ENCODE data around the gene ETV3L.

The ETV3L gene

GRCh38 chr1:157099633-157100009, at the start of gene ETV3L:
ETV3L (minus strand) TSS chr1:157099808; CDS start chr1:157099523, 285 bp downstream.
- no peak for DNase-seq

GRCh38 chr1:157147906-157148700, 48.5 kb upstream of the ETV3L start:
- no peak for DNase-seq

- DNase-seq: no peak
These were observed 47.4 kb upstream of the ETV3L start for GRCh38 chr1:157147037-157147436.

- no peak for DNase-seq
These were observed 46.6 kb upstream of the ETV3L start for GRCh38 chr1:157146244-157146643.

- no peak for DNase-seq
These were observed 45.5 kb upstream of the ETV3L start for GRCh38 chr1:157145076-157145475.

GRCh38 chr1:157144509-157144908, 44.9 kb upstream of the ETV3L start:
- no peak for DNase-seq

- DNase-seq: no peak
These were observed 43.3 kb upstream of the ETV3L start for GRCh38 chr1:157142765-157143423.

- DNase-seq: no peak
These were observed 42.6 kb upstream of the ETV3L start for GRCh38 chr1:157142201-157142600.

- no peak for DNase-seq
These were observed 41.7 kb upstream of the ETV3L start for GRCh38 chr1:157141212-157141855.

GRCh38 chr1:157140063-157140588, 40.5 kb upstream of the ETV3L start:
- DNase-seq: no peak

- no peak for DNase-seq
These were observed 39.6 kb upstream of the ETV3L start for GRCh38 chr1:157139052-157139715.

GRCh38 chr1:157138220-157139051, 38.8 kb upstream of the ETV3L start, which contains the start of gene ETV3:
ETV3 (minus strand) TSS chr1:157138395; CDS start chr1:157136352, 2,043 bp downstream.
- DNase-seq: peak; percentile 70

- no peak for DNase-seq
These were observed 38.0 kb upstream of the ETV3L start for GRCh38 chr1:157137408-157138219.

GRCh38 chr1:157137046-157137407, 37.4 kb upstream of the ETV3L start:
- no peak for DNase-seq

- no peak for DNase-seq
These were observed 36.5 kb upstream of the ETV3L start for GRCh38 chr1:157136133-157136532.

GRCh38 chr1:157135646-157136045, 36.0 kb upstream of the ETV3L start:
- DNase-seq: no peak

GRCh38 chr1:157135070-157135469, 35.5 kb upstream of the ETV3L start:
- DNase-seq: no peak

- no peak for DNase-seq
These were observed 34.8 kb upstream of the ETV3L start for GRCh38 chr1:157134442-157134841.

GRCh38 chr1:157133426-157133825, 33.8 kb upstream of the ETV3L start:
- DNase-seq: no peak

- DNase-seq: no peak
These were observed 33.1 kb upstream of the ETV3L start for GRCh38 chr1:157132616-157133167.

- DNase-seq: no peak
These were observed 32.5 kb upstream of the ETV3L start for GRCh38 chr1:157132111-157132510.
